Measurements from ENCODE around the gene CFAP221.

Gene CFAP221

GRCh38 chr2:119688616-119689015 is 144.4 kb downstream of the CFAP221 start:
- TF ChIP-seq FOXP2 (optimal IDR thresholded peaks at IDR 0.05; ENCODE audit: borderline replicate concordance, extremely low read depth, extremely low read length, insufficient read depth), result no peak
- TF ChIP-seq SIN3A (IDR thresholded peaks at IDR 0.05; ENCODE audit: borderline replicate concordance, insufficient read depth, low read length), result no peak
- no peak for TF ChIP-seq POLR2AphosphoS5 (IDR thresholded peaks at IDR 0.05; ENCODE audit: low read depth, low read length)
- TF ChIP-seq TAF1 (IDR thresholded peaks at IDR 0.05; ENCODE audit: borderline replicate concordance, insufficient read depth, low read length), result no peak
- no peak for TF ChIP-seq REST (IDR thresholded peaks at IDR 0.05; ENCODE audit: insufficient read depth in 1 of 2, low read depth in 2 of 2, low read length in 2 of 2)

- TF ChIP-seq FOXP2 (optimal IDR thresholded peaks at IDR 0.05; ENCODE audit: borderline replicate concordance, extremely low read depth, extremely low read length, insufficient read depth), result no peak
- TF ChIP-seq SIN3A (IDR thresholded peaks at IDR 0.05; ENCODE audit: borderline replicate concordance, insufficient read depth, low read length), result no peak
- TF ChIP-seq POLR2AphosphoS5 (IDR thresholded peaks at IDR 0.05; ENCODE audit: low read depth, low read length), result no peak
- TF ChIP-seq TAF1 (IDR thresholded peaks at IDR 0.05; ENCODE audit: borderline replicate concordance, insufficient read depth, low read length), result no peak
- no peak for TF ChIP-seq REST (IDR thresholded peaks at IDR 0.05; ENCODE audit: insufficient read depth in 1 of 2, low read depth in 2 of 2, low read length in 2 of 2)
Observed at GRCh38 chr2:119689218-119689617, 145.0 kb downstream of the CFAP221 start.

- TF ChIP-seq FOXP2 (optimal IDR thresholded peaks at IDR 0.05; ENCODE audit: borderline replicate concordance, extremely low read depth, extremely low read length, insufficient read depth) (no peak), REST (IDR thresholded peaks at IDR 0.05; ENCODE audit: insufficient read depth in 1 of 2, low read depth in 2 of 2, low read length in 2 of 2) (peak; percentile 10 to 79; a peak in 2 of 4 replicates)
Observed at GRCh38 chr2:119691189-119691588, 146.9 kb downstream of the CFAP221 start.

GRCh38 chr2:119691651-119692245 is 147.5 kb downstream of the CFAP221 start:
- TF ChIP-seq SIN3A (IDR thresholded peaks at IDR 0.05; ENCODE audit: borderline replicate concordance, insufficient read depth, low read length) (no peak), POLR2AphosphoS5 (IDR thresholded peaks at IDR 0.05; ENCODE audit: low read depth, low read length) (no peak), FOXP2 (optimal IDR thresholded peaks at IDR 0.05; ENCODE audit: borderline replicate concordance, extremely low read depth, extremely low read length, insufficient read depth) (no peak), TAF1 (IDR thresholded peaks at IDR 0.05; ENCODE audit: borderline replicate concordance, insufficient read depth, low read length) (no peak), REST (IDR thresholded peaks at IDR 0.05; ENCODE audit: insufficient read depth in 1 of 2, low read depth in 2 of 2, low read length in 2 of 2) (no peak)

DNA sequence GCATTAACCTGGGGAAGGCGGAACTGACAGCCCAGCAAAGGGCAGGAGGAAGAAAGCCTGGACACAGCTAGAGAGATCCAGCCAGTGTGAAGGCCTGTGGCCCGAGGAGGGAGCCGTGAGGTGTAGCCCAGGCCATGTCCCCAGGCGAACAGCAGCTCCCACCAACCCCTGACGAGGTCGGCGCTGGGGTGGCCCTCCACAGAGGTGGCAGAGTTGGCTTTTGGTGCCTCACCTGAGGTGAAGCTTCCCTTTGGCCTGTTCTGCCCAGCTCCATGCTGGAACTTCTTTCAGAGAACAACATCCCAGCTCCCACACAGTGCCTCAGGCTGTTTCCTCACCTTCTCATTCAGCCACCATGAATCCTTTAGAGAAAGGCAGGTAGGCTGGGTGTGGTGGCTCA is 148.1 kb downstream of the CFAP221 start:
- TF ChIP-seq SIN3A (IDR thresholded peaks at IDR 0.05; ENCODE audit: borderline replicate concordance, insufficient read depth, low read length) (no peak), FOXP2 (optimal IDR thresholded peaks at IDR 0.05; ENCODE audit: borderline replicate concordance, extremely low read depth, extremely low read length, insufficient read depth) (no peak), POLR2AphosphoS5 (IDR thresholded peaks at IDR 0.05; ENCODE audit: low read depth, low read length) (no peak), REST (IDR thresholded peaks at IDR 0.05; ENCODE audit: insufficient read depth in 1 of 2, low read depth in 2 of 2, low read length in 2 of 2) (no peak), TAF1 (IDR thresholded peaks at IDR 0.05; ENCODE audit: borderline replicate concordance, insufficient read depth, low read length) (no peak)

All from PFSK-1 (cell line).